ENCODE data around the gene ARSG.

Gene ARSG

GRCh38 chr17:68449021-68449739 is 157.9 kb downstream of the ARSG start:
- no peak for DNase-seq (ENCODE audit: low read depth)
- TF ChIP-seq, protein P1, sequence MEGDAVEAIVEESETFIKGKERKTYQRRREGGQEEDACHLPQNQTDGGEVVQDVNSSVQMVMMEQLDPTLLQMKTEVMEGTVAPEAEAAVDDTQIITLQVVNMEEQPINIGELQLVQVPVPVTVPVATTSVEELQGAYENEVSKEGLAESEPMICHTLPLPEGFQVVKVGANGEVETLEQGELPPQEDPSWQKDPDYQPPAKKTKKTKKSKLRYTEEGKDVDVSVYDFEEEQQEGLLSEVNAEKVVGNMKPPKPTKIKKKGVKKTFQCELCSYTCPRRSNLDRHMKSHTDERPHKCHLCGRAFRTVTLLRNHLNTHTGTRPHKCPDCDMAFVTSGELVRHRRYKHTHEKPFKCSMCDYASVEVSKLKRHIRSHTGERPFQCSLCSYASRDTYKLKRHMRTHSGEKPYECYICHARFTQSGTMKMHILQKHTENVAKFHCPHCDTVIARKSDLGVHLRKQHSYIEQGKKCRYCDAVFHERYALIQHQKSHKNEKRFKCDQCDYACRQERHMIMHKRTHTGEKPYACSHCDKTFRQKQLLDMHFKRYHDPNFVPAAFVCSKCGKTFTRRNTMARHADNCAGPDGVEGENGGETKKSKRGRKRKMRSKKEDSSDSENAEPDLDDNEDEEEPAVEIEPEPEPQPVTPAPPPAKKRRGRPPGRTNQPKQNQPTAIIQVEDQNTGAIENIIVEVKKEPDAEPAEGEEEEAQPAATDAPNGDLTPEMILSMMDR (IDR thresholded peaks at IDR 0.05; ENCODE audit: insufficient read depth, low read depth, low read length, missing control alignments) = no peak
- H3K4me3 ChIP-seq (ENCODE audit: low read depth, low read length) = no peak overlapping the region

DNA sequence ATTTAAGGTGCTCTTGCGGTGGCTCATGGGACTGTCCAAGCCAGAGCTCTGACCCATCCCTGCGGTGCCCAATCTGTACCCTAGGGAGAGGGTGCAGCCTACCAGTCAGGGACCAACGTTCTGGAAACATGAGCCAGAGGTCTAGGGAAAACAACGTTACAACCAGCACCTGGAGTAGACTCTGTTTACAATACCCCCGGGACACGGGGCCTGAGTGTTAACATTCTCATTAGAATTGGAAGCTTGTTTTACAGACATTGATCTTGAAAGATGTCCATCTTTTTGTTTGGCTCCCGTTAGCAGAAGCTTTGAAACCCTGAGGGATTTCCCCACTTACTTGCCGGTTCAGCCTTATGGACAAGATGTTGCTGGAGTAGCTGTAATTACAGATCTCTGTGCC is 159.1 kb downstream of the ARSG start:
- no peak overlapping the region for H3K4me3 ChIP-seq (ENCODE audit: low read depth, low read length)
- DNase-seq (ENCODE audit: low read depth) = no peak
- TF ChIP-seq, protein P1 (IDR thresholded peaks at IDR 0.05; ENCODE audit: insufficient read depth, low read depth, low read length, missing control alignments) = no peak

GRCh38 chr17:68450801-68451200 is 159.5 kb downstream of the ARSG start:
- H3K4me3 ChIP-seq (ENCODE audit: low read depth, low read length) = no peak overlapping the region
- TF ChIP-seq, protein P1 (IDR thresholded peaks at IDR 0.05; ENCODE audit: insufficient read depth, low read depth, low read length, missing control alignments) = no peak
- DNase-seq (ENCODE audit: low read depth) = no peak

DNA sequence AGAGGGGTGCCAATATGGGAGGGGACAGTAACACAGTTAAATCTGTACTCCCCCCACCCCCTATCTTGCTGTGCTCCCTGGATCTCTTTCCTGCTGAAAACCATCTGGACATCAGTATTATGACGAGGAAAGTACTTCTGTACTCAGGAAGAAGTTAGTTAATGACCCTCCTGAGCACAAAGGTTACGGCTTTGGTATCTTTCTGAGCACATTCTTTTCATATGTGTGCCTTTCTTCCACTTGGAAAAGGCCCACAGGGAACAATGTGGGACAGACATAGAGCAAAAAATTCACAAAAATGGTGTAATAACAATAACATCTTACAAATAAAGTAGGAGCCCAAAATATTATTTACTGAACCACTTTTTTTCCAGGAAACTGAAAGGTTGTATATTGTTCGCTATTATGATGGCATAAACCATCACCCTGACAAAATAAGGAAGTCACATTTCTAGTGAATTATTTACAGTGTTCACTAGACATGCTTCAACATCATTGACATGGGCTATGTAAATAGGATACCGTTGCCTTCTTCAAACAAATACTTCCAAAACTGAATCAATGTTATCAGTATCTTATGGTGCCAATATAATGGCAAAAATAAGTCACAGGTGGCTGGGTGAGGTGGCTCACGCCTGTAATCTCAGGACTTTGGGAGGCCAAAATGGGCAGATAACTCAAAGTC is 160.5 kb downstream of the ARSG start:
- no peak for DNase-seq (ENCODE audit: low read depth)
- TF ChIP-seq, protein P1 (IDR thresholded peaks at IDR 0.05; ENCODE audit: insufficient read depth, low read depth, low read length, missing control alignments) = no peak
- H3K4me3 ChIP-seq (ENCODE audit: low read depth, low read length) = no peak overlapping the region

DNA sequence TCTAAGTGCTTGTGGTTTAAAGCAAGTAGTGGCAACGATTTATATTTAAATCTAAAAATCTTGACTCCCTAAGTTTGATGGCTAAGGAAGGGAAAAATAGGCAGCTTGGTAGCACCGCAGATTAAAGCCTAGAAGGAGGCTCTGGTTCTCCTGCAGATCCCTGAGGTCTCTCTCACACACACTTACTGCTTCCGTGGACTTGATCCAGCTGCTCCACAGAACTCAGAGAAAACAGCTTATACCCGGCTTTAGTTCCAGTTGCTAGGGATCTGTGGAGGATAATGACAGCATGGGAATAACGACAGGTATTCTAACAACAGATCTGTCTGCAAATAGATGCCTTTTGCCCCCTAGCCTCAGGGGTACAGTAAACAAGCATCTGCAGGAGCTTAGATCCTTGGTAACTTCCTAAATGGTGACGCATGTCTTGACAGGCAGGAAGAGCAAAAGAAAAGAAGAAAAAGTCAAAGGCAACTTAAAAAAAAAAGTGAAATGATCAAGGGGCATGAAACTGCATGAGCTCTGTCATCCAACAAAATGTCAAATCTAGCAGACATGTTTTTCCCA is 161.5 kb downstream of the ARSG start:
- TF ChIP-seq, protein P1 (IDR thresholded peaks at IDR 0.05; ENCODE audit: insufficient read depth, low read depth, low read length, missing control alignments) = no peak

DNA sequence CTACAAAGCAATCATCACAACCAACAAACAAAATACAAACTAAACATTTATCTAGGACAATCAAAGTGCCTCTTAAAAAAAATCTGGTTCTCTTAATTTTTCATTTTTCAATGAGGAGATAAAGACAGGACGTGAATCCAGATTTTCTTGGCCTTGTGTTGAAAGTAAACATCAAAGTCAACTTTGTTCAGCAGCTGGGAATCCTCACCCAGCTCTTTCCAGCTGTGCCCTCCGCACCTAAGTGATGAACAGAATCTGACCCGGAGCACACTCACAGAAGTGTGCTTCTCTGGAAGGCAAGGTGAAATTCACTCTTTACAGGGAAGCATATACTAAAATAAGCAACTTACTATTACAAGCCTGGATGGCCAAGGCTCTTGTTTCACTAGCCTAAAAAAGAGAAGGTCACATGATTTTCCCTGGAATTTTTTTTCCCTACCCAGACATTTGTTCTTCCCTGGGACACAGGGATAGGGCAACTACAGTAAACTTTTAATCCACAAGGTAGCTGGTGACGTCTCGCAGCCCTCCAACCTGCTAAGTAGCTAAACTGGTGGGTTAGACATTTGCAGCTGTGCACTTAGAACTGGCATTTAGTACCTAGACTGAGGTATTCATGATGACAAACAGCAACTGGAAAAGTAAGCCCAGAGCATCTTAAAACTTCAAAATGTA is 162.8 kb downstream of the ARSG start:
- TF ChIP-seq, protein P1 (IDR thresholded peaks at IDR 0.05; ENCODE audit: insufficient read depth, low read depth, low read length, missing control alignments) = no peak
- no peak overlapping the region for H3K4me3 ChIP-seq (ENCODE audit: low read depth, low read length)
- no peak for DNase-seq (ENCODE audit: low read depth)

More for the DNA sequence above, 161.5 kb downstream of the ARSG start:
- no peak for DNase-seq (ENCODE audit: low read depth)
- H3K4me3 ChIP-seq (ENCODE audit: low read depth, low read length) = no peak overlapping the region
